ENCODE measurements around the gene TEX2.

GRCh38 chr17:64275016-64275415, 12.0 kb upstream of the TEX2 start:
- TF ChIP-seq NR2C2 (CRISPR knock-in tag; IDR thresholded peaks at IDR 0.05) (no peak), ATF6 (CRISPR knock-in tag; IDR thresholded peaks at IDR 0.05) (no peak), CTCF (IDR thresholded peaks at IDR 0.05) (no peak), USF2 (CRISPR knock-in tag; IDR thresholded peaks at IDR 0.05) (no peak), FOXP4 (CRISPR knock-in tag; IDR thresholded peaks at IDR 0.05) (no peak), MAX (CRISPR knock-in tag; IDR thresholded peaks at IDR 0.05) (no peak), ZNF671 (CRISPR knock-in tag; IDR thresholded peaks at IDR 0.05) (no peak), ELF4 (CRISPR knock-in tag; IDR thresholded peaks at IDR 0.05; ENCODE audit: low read depth) (no peak), AFF4 (CRISPR knock-in tag; IDR thresholded peaks at IDR 0.05; ENCODE audit: borderline replicate concordance) (no peak), FOXK1 (CRISPR knock-in tag; IDR thresholded peaks at IDR 0.05) (no peak)

Data from WTC11 (cell line).